Mesothelial cell of epicardium (in vitro differentiated cells): ENCODE measurements around the gene SPOCK1. TPM values are rescaled to one million over a fixed set of nuclear protein-coding genes. Genes with fewer than 3 reads are reported as not detected.

ENCODE experiments used
- DNase-seq, 2 experiments: peaks; one replicate each; pipeline ENCODE4 v3.0.0; 2021; ENCODE audit warnings: low spot score in 2 of 2; ENCODE audit not compliant: unreplicated experiment in 2 of 2
- H3K27ac Mint-ChIP-seq: 2 replicates; pipeline ENCODE4 v1.8.0; 2021; ENCODE audit warnings: mixed read lengths
- H3K27me3 Mint-ChIP-seq: 2 replicates; pipeline ENCODE4 v1.8.0; 2021; ENCODE audit warnings: low read depth, mixed read lengths
- H3K36me3 Mint-ChIP-seq: 2 replicates; pipeline ENCODE4 v1.8.0; 2021; ENCODE audit warnings: mixed read lengths
- H3K4me1 Mint-ChIP-seq: 2 replicates; pipeline ENCODE4 v1.8.0; 2021; ENCODE audit warnings: mixed read lengths
- H3K4me3 Mint-ChIP-seq: 2 replicates; pipeline ENCODE4 v1.8.0; 2021; ENCODE audit warnings: mild to moderate bottlenecking, moderate library complexity, mixed read lengths
- H3K9me3 Mint-ChIP-seq: 2 replicates; pipeline ENCODE4 v1.8.0; 2021; ENCODE audit warnings: mixed read lengths
- CTCF ChIP-seq: fragments of 200-600 bp; sonication (generic); IDR thresholded peaks from one replicate; pipeline ENCODE4 v1.5.0; 2021; ENCODE audit warnings: antibody characterized with exemption; ENCODE audit not compliant: unreplicated experiment
- total RNA-seq: library from RNA; stranded (reverse); gene quantifications from 3 replicates; pipeline ENCODE4 v1.2.1, GENCODE V29; 2021

SPOCK1 gene
- total RNA-seq, 1 donor from 2014 or later, result 6.6 TPM

- Mint-ChIP-seq H3K36me3 (no peaks in the 10 kb centered on the region), H3K9me3 (no peaks in the 10 kb centered on the region), H3K4me3 (no peak overlapping the region), H3K4me1 (peaks cover 27% of the 10 kb centered on the region), H3K27me3 (no peaks in the 10 kb centered on the region), H3K27ac (peak overlapping the region; percentile 10)
- no peak for TF ChIP-seq CTCF
- no peak for DNase-seq
Observed at GRCh38 chr5:137146402-137146890, 352.7 kb downstream of the SPOCK1 start.

- no peaks in the 10 kb centered on the region for H3K27me3 Mint-ChIP-seq
- no peaks in the 10 kb centered on the region for H3K36me3 Mint-ChIP-seq
- H3K9me3 Mint-ChIP-seq, result no peaks in the 10 kb centered on the region
- no peak overlapping the region for H3K27ac Mint-ChIP-seq
- TF ChIP-seq CTCF, result no peak
- no peak overlapping the region for H3K4me3 Mint-ChIP-seq
- no peak for DNase-seq
- peaks cover 30% of the 10 kb centered on the region for H3K4me1 Mint-ChIP-seq
Observed at GRCh38 chr5:137145721-137146120, 353.4 kb downstream of the SPOCK1 start.

- Mint-ChIP-seq H3K9me3 (no peaks in the 10 kb centered on the region), H3K27me3 (no peaks in the 10 kb centered on the region), H3K36me3 (no peaks in the 10 kb centered on the region), H3K27ac (no peak overlapping the region), H3K4me1 (peaks cover 30% of the 10 kb centered on the region), H3K4me3 (no peak overlapping the region)
- TF ChIP-seq CTCF, result no peak
- no peak for DNase-seq
Observed at GRCh38 chr5:137144656-137145055, 354.5 kb downstream of the SPOCK1 start.

GRCh38 chr5:137142764-137143605 is 356.1 kb downstream of the SPOCK1 start:
- TF ChIP-seq CTCF, result no peak
- no peak for DNase-seq
- Mint-ChIP-seq H3K4me1 (peaks cover 30% of the 10 kb centered on the region), H3K4me3 (no peak overlapping the region), H3K36me3 (no peaks in the 10 kb centered on the region), H3K27me3 (no peaks in the 10 kb centered on the region), H3K27ac (no peak overlapping the region), H3K9me3 (no peaks in the 10 kb centered on the region)

- DNase-seq, result no peak
- no peak for TF ChIP-seq CTCF
- no peaks in the 10 kb centered on the region for H3K27me3 Mint-ChIP-seq
- H3K4me1 Mint-ChIP-seq, result peaks cover 27% of the 10 kb centered on the region
- no peaks in the 10 kb centered on the region for H3K36me3 Mint-ChIP-seq
- H3K27ac Mint-ChIP-seq, result no peak overlapping the region
- no peaks in the 10 kb centered on the region for H3K9me3 Mint-ChIP-seq
- H3K4me3 Mint-ChIP-seq, result no peak overlapping the region
Observed at GRCh38 chr5:137142346-137142745, 356.8 kb downstream of the SPOCK1 start.
